Renal cortical epithelial cell (primary cell): ENCODE results near the gene CNPY4. TPM values are rescaled to one million over a fixed set of nuclear protein-coding genes. Genes with fewer than 3 reads are reported as not detected.

Experiments
- DNase-seq: peaks from one replicate; pipeline ENCODE4 v3.0.0-alpha.2; 2011; ENCODE audit warnings: low read depth
- total RNA-seq: library from RNA; depleted of rRNA; stranded (reverse); fragments of >200 nt; gene quantifications from 2 replicates; pipeline ENCODE4 v1.2.3, GENCODE V29; 2014

Gene CNPY4, protein sequence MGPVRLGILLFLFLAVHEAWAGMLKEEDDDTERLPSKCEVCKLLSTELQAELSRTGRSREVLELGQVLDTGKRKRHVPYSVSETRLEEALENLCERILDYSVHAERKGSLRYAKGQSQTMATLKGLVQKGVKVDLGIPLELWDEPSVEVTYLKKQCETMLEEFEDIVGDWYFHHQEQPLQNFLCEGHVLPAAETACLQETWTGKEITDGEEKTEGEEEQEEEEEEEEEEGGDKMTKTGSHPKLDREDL
- 25.6 and 27.4 TPM in 2 replicates for total RNA-seq

DNA sequence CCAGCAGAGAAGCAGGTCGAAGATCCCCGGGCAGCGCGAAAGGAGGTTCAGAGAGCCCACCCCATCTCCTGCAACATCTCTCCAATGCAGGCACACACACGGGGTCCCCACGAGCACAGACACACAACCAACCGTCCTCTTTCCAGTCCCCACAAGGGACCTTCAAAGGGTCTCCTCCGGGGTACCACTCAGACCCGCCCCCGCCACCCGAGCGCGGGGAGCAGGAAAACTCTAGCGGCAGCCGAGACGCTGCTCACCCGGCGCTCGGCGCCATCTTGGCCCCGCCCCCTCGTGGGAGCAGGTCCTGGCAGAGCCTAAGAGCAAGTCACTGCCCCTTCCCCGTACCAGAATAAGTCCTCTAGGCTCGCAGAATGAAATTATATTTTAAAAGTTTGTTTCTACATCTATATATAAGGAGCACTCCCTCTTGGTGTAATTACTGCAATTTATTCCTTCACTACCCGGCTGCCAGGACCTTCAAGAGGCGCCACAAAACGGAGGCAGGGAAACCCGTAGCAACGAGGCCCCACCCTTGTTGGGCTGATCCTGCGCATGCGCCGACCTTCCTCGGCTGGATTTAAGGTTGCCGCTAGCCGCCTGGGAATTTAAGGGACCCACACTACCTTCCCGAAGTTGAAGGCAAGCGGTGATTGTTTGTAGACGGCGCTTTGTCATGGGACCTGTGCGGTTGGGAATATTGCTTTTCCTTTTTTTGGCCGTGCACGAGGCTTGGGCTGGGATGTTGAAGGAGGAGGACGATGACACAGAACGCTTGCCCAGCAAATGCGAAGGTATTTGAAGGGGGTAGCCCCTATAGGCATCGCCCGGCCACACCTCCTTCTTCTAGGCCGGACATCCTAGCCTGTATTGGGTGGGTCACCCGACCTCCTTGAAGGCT is at the start of gene CNPY4, which contains the start of gene TAF6:
TSS of gene CNPY4 (plus strand) at position 563 of the 898 bp plus-strand sequence. CDS start at position 674, 111 bp downstream.
TSS of gene TAF6 (minus strand) at position 287 of the 898 bp plus-strand sequence. CDS start 5,149 bp downstream, outside the sequence.
- DNase-seq = peak; percentile 90

DNA sequence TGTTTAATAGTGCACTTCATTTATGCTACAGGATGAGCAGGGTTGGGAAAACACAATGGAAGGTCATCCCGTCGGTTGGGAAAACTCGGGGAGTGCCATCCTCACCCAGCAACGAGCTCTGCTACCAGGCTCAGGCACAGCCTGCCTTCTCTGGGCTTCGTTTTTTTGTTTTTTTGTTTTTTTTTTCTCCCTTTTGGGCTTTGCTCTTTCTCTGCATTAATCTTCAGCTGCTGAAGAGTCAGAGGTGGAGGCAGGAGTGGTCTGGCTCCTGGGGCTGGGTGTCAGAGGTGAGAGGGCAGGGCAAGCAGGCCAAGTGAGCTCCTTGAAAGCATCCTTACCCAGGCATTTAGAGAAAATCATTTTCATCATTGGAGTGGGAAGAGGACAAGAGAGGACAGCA is 49.4 kb upstream of the CNPY4 start:
- no peak for DNase-seq

DNA sequence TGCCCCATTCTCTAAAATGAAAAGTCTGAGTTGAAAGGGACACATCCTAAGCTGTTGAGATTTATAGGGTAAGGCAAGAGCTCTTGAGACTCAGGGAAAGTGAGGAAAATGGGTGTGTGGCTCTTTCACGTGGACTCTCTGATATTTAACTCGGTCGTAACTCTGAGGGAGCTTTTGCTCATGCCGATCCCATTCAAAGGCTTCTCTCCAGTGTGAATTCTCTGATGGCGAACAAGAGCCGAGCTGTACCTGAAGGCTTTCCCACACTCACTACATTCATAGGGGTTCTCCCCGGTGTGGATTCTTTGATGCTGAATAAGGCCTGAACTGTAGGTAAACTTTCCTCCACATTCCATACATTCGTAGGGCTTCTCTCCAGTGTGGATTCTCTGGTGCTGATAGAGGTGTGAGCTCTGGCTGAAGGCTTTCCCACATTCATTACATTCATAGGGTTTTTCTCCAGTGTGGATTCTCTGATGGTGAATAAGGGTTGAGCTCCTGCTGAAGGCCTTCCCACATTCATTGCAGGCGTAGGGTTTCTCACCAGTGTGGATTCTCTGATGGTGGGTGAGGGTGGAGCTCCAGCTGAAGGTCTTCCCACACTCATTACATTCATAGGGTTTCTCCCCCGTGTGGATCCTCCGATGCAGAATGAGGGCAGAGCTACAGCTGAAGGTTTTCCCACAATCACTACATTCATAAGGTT is 48.3 kb upstream of the CNPY4 start:
- DNase-seq = no peak

DNA sequence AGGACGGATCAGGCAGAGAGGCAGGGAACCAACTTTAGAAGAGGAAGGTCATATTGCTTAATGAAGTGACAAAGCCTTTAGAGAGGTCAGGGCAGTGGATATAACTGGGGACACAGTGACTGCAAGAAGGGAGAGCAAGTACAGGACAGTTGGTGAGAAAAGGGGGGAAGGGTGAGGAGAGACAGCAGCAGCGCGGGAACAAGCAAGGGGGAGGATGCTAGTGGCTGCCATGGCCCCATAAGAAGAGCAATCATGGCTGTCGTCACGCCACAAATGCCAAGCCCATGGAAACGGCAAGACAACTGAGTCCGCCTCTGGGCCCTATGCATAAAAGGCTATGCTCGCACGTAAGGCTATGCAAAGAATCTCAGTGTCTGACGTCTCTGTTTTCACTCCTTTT is 47.0 kb upstream of the CNPY4 start:
- DNase-seq = no peak

DNA sequence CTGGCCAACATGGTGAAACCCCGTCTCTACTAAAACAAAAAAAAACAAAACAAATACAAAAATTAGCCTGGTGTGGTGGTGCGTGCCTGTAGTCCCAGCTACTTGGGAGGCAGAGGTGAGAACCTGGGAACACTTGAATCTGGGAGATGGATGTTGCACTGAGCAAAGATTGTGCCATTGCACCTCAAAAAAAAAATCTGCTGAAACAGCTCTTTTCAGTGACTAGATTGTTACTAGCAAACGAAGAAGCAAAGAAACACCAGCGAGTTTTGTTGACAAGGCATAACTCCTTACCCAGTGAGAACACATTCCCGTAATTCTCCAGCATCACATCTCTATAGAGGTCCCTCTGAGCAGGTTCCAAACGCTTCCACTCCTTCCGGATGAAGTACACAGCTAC is 44.6 kb upstream of the CNPY4 start:
- no peak for DNase-seq

DNA sequence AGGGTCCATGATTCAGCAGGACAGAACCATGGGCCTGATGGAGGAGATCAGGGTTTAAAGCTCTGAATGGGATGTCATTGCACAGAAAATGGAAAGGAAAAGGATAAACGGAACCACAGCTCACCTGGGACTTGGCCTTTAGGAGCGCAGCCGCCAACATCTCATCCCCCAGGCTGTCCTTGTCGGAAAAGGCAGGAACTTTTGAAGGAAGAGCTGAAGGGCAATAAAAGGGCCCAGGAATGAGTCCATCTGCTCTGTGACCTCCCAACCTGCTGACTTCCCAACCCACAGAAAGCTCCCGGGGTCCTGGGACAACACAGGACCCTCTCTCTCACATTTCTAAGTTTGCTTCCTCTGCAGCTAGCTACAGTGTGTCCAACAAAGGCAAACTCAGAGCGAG is 44.0 kb upstream of the CNPY4 start:
- no peak for DNase-seq

DNA sequence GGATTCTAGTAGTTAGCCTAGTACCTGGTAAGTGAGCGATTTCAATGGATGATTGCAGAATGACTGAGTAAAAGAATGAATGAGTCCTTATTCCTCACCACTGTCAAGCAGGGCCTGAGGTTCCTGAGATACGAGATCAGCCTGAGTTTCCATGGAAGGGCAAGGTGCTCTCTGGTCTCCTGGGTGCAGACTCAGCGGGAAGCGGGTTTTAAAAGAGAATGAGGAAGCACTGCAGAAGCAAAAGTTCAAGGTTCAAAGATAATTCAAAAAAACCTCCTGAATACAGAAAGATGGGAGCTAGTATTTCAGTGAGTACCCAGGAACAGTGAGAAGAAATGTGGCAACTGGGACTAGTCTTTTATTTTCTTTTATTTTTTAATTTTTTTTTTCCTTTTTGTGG is 42.2 kb upstream of the CNPY4 start:
- no peak for DNase-seq

DNA sequence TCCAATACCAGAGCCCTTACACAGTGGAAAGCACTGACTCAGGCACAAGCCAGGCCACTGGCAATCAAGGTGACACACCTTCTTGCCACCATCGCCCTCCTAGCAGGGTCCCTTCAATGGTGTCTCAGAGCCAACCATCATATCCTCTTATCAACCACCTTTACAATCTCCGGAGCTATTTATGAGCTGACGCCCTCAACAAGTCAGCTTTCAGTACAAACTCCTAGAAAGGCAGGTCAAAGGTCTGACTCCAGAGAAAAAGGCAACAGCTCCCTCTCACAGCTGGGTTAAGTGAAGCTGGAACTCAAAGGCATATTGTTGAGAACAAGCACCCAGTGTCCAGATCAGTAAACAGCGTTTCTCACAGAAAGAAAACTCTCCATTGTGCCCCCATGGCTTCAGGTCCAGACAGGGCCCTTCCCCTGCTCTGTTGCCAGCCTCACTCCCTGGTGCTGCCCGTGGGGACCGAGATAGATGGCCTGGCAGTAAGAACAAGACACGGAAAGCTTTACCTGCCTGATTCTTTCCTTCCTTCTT is 40.3 kb upstream of the CNPY4 start:
- no peak for DNase-seq

DNA sequence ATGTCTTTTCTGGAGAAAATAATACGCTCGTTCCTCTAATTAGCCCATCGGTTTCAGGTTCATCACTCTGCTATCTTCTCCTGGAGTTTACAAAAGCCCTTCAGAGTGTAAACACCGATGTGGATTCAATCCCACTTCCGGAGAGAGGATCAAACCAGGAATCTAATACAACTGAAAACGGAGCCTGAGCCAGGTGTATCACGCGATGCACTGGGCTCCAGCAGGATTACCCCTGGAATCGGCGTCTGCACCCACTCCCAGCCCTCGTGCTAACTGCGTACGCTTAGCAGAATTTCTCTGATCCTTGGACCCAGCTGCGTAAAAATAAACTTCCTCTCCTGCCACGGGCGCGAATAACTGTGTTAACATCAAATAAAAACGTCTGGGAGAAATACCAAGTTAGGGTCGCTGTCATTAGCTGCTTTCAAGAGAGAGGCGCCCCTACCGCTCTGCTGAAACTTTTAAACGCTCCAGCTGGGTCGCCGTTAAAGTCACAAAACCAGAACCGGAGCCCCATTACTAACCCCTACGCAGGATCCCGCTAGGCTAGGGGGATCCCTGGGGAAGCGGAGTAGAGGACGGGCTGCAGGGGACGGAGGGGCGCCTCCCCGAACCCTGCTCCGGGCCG is 38.4 kb upstream of the CNPY4 start:
- no peak for DNase-seq

DNA sequence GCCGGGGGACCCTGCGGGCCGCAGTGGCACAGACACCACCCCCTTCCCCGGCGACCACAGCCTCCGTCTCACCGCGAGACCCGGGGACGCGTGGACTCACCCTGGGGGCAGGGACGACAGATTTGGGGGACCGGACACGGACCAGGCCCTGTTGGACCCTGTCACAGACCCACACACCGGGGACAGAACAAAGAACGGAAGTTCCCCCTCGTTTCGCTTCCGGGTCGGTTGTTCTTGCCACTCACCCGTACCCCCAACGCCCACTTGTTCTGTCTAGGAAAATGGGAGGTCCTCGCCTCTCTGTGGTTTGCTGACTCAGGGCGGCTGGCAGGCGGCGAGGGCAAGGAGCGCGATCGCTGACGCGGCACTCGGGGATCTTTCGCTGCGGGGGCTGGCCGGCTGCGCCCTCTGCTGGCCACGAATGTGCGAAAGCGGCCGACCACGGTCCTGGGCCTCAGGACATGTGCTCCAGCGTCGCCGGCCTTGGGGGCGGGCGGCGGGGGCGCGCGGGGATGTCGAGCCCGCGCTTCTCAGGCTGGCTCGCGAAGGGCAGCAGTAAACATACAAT is 37.8 kb upstream of the CNPY4 start, which contains the start of gene ZNF3:
TSS of gene ZNF3 (minus strand) at position 189 of the 568 bp plus-strand sequence. CDS start 4,366 bp downstream, outside the sequence.
- peak; percentile 95 for DNase-seq

DNA sequence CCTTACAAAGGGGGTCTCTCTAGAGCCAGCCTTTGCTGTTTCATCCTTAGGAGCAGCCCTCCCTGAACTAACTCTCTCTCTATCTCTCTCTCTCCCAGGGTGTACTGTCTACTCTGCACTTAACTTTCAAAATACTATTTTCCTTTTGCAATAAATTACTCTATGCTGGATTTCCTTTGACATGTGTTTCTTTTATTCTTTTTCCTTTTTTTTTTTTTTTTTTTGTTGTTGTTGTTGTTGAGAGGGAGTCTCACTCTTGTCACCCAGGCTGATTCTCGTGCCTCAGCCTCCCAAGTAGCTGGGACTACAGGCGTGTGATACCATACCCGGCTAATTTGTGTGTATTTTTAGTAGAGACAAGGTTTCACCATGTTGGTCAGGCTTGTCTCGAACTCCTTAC is 36.5 kb upstream of the CNPY4 start:
- no peak for DNase-seq

DNA sequence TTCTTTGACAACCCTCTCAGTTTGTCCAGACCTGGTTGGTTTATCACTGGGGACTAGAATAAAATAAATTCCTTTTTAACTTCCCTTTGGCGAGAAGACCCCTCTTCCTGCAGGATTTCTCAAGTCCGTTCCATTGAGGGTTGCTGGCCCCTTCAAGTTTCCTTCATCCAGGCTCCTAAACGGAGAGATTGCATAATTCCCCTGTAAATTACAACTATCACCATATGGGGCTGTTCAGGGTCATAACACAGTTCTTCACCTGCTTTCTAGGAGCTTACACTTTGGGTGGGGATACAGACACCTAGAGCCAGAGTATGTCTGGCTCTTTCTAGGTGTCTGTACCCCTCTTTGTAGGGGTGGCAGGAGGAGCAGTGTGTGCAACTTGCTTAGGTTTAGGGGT is 33.9 kb upstream of the CNPY4 start:
- DNase-seq = no peak

DNA sequence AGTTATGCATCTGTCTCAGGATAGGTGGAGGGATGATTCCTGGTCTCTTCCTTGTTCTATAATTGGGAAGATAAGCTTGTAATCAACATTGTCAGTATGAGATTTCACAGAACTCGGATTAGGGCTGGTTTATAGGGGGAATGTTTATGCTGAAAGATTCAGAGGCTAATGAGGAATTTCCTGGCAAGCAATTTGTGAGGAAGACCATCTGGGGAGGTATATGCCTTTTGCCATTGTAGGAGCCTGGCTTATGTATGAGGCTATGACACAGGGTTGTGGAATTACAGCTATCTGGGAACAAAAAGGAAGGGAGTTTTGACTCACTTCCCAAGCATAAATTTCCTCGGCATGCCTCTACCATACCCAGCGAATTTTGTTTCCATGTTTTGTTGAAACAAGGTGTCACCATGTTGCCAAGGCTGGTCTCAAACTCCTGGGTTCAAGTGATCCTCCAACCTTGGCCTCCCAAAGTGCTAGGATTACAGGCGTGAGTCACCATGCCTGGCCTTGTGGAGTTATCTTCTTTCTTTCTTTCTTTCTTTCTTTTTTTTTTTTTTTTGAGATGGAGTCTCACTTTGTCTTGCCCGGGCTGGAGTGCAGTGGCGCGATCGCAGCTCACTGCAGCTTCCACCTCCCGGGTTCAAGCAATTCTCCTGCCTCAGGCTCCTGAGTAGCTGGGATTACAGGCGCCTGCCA is 32.2 kb upstream of the CNPY4 start:
- peak; percentile 91 for DNase-seq

DNA sequence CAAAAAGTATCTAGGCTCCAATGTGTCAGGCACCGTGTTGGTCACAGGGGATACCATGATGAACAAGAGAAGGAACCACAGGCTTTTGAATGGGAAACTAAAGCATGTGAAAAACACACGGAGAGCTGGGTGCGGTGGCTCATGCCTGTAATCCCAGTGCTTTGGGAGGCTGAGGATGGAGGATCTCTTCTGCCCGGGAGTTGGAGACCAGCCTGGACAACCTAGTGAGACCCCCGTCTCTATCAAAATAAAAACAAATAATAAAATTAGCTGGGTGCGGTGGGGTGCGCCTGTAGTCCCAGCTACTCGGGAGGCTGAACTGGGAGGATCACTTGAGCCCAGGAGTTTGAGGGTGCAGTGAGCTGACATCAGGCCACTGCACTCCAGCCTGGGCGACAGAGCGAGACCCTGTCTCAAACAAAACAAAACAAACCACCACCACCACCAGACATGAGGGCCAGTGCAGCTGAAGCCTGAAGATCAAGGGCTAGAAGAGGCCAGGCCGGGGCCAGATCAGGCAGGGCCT is 31.3 kb upstream of the CNPY4 start:
- no peak for DNase-seq

DNA sequence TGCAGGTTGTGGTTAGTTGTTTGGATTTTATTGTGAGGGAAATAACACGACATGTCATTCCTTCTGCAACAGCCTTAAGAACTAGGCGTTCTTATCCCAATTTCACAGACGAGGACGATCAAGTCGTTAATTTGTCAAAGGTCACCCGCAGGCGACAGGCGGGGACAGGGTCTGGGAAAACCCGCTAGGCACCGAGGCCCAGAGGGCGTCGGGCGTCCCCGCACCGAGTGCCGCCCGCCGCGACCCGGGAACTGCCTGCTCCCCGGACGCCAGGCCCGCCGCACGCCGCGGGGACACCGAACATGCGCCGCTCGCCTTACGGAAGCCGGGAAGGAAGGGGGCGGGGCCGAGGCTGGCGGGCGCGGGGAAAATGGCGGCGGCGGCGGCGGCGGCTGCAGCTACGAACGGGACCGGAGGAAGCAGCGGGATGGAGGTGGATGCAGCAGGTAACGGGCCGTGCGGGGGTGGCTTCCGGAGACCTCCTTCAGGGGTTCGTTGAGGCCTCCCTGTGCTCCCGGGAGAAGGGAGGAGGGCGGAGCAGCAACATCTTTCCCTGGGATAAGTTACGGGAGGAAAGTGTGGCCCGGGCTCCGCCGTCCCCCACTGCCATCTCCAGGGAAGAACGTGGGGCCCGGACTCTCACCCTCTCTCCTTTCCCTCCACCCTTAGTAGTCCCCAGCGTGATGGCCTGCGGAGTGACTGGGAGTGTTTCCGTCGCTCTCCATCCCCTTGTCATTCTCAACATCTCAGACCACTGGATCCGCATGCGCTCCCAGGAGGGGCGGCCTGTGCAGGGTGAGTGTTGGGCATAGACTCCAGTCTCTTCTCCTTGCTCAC is 30.6 kb upstream of the CNPY4 start, which contains the start of gene COPS6:
TSS of gene COPS6 (plus strand) at position 349 of the 837 bp plus-strand sequence. CDS start at position 371, 22 bp downstream.
- DNase-seq = no peak

DNA sequence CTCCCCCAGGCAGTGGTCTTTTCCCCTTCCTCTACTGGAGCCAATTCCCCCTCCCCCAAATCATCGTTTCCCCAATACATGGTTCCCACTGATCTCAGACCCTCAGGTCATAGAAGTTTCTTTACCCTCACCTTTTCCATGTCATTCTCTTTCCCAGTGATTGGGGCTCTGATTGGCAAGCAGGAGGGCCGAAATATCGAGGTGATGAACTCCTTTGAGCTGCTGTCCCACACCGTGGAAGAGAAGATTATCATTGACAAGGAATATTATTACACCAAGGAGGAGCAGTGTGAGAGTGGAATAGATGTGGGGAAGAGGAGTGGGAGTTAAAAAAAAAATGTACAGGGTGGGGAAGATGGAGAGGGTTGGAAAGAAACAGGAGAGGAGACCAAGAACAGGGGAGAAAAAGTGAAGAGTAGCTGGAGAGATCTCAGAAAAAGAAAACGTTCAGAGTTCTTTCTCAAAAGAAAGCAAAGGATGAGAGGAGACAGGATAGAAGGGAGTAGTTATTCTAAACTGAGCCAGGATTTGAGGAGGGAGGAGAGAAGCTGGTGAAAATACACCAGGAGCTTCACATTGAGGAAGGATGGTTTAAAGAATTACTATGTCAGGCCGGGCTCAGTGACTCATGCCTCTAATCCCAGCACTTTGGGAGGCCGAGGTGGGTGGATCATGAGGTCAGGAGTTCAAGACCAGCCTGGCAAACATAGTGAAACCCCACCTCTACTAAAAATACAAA is 29.8 kb upstream of the CNPY4 start:
- no peak for DNase-seq

DNA sequence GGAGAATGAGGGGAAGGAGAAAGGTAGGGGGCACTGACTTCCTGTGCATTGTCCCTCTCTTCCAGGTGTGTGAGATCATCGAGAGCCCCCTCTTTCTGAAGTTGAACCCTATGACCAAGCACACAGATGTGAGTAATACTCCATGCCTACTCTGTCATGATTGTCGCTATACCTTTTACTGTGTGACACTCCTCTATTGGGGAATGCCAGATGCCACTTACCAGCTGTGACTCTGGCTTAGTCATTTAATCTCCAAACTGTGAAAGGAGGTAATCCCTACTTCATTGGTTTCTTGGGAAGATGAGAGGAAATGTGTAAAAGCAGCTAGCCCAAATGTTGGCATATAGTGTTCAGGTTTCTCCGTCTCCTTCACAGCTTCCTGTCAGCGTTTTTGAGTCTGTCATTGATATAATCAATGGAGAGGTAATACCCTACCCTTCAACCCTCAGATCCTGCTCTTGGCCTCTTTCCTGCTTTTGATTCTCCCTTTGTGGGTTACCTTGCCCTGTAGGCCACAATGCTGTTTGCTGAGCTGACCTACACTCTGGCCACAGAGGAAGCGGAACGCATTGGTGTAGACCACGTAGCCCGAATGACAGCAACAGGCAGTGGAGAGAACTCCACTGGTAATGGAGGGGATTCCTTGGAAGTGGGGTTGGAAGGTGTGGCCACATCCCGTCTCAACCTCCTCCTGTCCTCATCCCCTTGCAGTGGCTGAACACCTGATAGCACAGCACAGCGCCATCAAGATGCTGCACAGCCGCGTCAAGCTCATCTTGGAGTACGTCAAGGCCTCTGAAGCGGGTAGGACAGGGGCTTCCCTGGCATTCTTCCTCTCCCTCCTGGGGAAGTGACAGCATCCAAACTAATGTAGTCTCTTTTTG is 28.7 kb upstream of the CNPY4 start:
- no peak for DNase-seq
